ENCODE measurements around the gene TCEA3.

The TCEA3 gene

DNA sequence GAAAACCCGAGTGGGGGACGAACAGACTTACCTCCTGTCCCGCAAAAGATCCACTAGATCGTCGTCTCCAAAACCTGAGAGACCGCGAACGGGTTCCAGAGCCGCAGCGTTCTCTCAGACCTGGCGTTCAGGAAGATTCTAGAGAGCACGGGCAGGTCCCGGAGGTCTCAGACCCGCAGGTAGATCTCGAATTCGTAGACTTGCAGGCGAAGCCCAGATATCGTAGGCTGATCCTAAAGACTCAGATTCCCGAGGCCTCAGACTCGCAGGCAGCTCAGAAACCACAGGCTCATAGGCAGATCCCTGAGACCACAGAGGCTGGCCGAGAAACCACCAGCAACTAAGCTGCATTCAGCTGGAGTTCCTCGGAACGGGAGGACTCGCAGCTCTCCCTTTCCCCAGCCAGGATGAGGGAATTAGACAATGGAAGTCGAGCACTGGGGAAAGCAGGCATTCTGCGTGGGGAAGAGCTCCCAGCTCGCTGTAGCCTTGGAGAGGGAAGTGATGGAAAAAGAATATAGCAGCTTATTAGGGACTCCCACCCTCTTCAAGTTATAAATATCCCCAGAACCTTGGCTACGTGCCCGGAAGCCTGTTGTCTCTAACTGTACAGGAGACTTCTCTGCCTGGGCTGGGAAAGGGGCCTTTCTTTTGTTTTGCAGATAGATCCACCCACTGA is 55.1 kb downstream of the TCEA3 start, which contains the start of gene ZNF436:
Gene ZNF436 (minus strand): TSS at position 502 of the 679 bp plus-strand sequence. CDS start 1,831 bp downstream, outside the sequence.
- DNase-seq: peak in 41 of 51 donors; percentile 18 to 81 (median 50)

DNA sequence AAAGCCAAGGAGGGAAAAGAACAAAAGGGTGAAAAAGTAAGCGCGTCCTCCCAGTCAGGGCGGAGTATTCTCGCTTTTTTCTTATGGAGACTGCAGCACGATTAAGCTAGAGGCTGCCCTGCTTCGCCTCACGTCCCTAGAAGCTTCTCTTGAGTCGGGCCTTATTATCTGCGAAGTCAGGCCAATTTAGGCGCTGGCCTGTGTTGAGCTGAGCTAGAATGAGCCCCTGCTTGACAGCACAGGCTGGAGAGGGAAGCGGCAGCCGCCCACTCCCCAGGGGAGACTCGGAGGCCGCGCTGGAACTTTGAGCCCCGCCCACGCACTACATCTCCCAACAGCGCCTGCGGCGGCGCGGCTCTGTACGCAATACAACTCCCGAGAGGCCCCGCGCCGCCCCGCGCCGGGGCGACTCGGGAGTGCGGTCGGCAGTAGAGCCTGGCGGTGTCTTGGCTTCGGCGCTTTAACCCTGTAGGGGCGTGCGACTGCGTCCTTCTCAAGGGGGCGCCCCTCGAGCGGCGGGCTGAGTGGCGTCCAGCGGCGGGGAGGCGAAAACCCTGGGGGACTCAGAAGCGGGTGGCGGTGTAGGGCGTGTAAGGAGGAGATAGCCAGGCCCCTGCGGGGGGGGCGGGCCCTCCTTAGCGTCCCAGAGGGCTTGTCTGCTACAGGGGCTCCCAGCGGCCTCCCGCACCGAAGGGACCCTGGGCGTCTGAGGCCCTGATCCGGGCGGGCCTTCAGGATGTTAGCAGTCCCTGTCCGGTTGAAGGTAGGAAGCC is 55.8 kb downstream of the TCEA3 start:
- DNase-seq: peak; percentile 42 to 93 (median 82)

DNA sequence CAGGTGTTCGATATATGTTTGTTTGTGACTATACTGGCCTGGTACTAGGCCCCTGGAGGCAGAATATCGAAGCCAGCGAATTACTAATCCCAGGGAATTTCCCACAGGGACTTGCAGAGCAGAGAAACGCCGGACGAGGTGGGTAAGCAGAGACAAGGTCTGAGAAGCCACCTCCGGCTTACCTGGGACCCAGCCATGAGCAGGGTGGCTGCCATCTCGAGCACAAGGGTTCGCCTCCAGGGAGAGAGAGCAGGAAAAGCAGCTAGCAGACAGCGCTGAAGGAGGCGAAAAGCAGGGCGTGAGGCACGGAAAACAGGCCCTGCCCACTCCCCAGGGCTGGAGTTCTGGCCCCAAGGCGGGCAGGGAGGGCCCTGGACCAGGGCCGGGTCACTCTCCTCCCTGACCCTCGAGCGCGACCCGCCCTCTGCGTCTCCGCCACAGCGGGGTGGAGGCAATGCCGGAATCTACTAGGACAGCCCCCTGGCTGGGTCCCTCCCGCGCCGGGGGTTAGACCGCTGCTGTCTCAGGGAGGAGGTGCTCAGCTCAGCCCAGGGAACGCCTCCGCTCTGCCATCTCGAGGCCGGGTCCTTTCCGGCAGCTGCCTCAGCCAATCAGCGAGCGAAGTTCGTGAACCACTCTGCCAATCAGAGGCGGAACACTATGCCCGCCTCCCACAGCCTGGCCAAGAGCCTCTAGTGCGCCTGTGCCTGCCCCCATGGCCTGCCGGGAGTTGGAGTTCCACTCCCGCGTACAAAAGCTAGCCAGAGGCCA is 56.6 kb downstream of the TCEA3 start:
- DNase-seq: peak; percentile 70 to 99 (median 98)

DNA sequence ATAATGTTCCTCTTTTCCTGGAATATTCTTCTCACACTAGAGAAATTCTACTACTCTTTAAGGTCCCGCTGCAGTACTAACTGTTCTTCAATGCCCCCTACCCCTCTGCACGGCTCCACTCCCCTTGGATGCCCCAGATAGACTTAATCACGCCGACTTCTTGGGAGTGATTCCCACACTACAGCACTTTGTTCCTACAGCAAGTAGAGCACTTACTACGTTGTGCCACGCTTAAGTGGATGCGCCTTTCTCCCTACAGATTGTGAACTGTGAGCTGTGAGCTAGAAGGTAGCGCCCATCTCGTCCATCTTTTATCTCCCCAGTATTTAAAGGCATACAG is 57.1 kb downstream of the TCEA3 start:
- DNase-seq: no peak

DNA sequence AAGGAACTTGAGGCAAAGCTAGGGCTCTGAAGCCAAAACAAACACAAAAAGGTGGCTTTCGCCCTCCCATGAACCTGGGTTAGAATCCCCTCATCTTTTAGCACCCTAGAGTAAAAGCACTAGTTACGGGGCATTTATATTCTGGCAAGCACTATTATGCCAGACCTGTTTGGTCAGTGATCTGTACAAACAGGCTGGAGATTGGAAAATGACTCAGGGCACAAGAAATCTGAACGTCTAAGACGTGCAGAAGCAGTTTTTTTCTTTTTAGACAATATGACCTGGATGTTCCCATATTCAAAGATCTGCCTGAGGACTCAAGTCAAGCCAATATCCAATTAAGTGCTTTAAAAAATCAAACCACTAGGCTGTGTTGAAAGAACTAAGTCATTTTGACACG is 58.0 kb downstream of the TCEA3 start:
- no peak for DNase-seq

DNA sequence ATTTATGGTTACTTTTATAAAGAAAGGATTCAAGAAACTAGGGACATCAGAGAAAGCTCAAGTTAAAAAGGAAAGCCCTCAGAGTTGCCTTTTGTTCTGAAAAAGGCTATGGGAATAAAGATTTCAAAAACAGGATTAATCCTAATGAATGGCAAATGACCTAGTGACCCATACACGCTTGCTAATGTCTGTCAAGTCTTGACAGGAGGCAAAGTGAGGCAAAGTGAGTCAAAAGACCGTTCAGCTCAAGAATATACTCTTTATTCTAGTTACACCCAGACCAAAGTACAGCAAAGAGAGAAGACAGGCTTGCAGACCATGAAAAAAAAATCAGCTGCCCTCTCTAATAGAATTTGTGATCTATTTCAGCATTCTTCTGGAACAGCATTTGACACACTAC is 58.4 kb downstream of the TCEA3 start:
- DNase-seq: no peak

DNA sequence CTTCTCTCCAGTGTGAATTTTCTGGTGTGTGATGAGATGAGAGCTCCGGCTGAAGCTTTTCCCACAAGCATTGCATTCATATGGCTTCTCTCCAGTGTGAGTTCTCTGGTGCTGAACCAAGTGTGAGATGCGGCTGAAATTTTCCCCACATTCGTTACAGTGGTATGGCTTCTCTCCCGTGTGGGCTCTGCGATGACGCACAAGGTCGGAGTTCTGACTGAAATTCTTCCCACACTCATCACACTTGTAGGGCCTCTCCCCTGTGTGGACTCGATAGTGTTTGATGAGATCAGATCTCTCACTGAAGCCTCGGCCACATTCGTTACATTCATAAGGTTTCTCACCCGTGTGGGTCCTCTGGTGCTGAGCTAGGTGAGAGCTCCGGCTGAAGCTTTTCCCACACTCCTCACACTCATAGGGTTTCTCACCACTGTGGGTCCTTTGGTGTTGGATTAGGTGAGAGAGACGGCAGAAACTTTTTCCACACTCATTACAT is 62.3 kb downstream of the TCEA3 start:
- DNase-seq: no peak

DNA sequence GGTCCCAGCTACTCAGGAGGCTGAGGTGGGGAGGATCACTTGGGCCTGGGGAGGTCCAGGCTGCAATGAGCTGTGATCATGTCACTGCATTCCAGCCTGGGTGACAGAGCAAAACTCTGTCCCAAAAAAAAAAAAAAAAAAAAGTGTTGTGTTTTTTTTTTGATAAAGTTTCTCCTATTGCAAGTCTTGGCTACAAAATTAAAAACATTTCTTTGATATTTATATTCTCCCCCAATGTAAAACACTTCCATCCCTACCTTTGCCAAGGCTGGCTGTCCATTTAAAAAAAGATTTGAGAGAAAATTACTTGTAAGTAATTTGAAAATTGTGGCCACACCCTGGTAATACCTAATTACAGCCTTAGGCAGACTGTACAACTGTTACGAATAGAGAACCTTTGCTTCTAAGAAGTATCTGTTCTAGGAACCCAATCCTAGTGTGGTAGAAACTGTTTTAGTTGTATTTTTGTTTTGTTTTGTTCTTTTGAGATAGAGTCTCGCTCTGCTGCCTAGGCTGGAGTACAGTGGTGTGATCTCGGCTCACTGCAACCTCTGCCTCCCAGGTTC is 66.2 kb downstream of the TCEA3 start:
- DNase-seq: no peak

DNA sequence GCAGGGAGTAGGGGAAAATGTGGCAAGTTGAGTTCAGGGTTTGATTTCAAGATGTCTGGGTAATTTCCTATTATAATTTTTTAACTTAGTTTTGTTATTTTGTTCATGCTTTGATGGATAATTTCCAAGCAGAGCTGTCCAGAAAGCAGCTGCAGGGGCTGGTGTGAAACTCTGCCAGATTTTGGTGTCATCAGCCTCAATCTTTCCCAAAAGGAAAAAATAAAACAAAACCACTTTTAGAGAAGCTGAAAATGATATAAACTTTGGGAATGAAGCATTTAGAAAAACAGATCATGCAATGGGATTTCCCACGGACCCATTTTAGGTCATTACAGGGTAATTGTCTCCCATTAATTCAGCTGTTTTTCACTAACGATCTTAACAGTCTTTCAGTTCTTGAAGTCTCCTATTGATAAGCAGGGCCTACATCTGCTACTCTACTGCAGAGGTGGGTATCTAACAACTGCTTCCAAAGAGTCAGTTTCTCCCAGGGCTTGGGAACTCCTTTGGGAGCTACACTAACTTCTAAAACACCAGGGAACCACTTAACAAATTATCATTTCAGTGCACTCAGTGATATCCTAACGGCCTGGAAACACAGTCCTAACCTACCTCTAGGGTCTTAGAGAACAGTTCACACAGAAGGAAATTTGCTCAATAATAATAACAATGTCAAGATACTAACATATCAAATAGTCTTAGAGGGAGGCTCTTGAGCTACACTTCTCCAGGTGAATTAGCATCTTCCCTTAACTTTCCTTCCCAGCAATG is 67.2 kb downstream of the TCEA3 start:
- DNase-seq: no peak

DNA sequence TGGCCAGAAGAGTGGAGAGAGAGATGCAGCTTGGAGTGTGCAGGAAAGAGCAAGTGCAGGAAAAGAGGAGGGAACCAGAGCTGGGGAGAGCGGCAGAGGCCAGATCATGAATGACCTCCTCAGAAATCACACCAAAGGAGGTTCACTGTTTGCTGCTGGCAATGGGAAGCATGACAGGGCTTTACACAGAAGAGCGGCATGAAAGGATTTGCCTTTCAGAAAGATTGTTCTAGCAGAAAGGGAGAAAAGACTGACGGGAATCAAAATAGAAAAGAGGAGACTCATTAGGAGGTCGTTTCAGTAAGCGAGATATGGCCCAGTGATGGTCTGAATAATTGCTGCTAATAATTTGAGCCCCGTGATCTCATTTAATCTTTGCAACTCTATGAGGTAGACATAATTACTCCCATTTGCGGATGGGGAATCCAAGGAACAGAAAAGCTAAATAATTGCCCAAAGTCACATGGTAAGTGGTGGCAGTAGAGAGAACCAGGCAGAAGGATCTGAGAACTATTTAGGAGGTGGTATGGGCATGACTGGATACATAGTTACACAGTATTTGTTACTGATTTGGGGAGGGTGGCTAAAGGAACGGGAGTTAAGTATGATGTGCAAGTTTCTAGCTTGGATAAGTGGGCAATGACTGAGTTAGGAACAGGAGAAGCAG is 67.9 kb downstream of the TCEA3 start:
- DNase-seq: peak in 16 of 51 donors; percentile 6 to 66 (median 24)

DNA sequence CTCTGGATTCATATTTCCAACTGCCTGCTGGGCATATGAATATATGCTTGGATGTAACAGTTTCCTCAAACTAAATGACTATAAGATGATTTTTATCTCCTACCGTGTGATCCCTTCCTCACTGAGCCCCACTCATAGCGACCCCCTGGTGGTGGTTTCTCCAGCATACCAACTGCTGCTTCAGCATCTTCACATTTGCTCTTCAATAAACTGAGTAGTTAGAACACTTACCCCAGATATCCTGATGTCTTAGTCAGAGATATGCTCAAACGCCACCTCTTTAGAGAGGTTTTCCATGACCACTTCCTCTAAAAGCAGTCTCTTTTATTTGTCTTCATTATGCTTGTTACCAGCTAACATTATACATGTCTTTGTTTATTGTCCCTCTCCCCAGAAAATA is 70.3 kb downstream of the TCEA3 start:
- no peak for DNase-seq

DNA sequence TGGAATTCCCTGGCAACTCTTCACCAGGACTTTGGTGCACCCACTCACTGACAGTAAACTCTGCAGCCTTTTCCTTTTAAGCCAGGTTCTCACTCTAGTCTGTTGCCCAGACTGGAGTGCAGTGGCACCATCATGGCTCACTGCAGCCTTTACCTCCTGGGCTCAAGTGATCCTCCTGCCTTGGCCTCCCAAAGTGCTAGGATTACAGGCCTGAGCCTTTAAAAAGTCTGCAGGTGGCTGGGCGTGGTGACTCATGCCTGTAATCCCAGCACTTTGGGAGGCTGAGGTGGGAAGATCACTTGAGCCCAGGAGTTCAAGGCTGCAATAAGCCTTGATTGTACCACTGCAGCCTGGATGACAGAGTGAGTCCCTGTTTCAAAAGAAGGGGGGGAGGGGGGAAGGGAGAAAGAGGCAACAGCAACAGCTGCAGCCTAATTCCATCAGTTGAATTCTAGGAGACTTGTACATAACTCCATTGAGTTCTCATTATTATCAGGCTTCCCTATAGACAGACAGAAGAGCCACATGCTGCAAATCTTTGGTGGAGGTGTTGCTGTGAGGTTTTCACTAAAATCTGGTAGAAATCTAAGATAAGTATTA is 72.4 kb downstream of the TCEA3 start:
- DNase-seq: no peak

DNA sequence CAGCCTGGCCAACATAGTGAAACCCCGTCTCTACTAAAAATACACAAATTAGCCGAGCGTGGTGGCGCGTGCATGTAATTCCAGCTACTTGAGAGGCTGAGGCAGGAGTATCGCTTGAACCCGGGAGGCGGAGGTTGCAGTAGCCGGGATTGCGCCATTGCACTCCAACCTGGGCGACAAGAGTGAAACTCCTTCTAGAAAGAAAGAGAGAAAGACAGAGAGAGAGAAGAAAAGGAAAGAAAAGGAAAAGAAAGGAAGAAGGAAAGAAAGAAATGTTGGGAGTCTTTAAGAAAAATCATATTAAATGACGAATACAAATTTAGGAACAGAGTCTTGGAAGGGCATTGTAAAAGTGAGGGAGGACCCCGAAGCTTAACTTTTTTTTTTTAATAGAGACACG is 78.6 kb downstream of the TCEA3 start:
- no peak for DNase-seq

DNA sequence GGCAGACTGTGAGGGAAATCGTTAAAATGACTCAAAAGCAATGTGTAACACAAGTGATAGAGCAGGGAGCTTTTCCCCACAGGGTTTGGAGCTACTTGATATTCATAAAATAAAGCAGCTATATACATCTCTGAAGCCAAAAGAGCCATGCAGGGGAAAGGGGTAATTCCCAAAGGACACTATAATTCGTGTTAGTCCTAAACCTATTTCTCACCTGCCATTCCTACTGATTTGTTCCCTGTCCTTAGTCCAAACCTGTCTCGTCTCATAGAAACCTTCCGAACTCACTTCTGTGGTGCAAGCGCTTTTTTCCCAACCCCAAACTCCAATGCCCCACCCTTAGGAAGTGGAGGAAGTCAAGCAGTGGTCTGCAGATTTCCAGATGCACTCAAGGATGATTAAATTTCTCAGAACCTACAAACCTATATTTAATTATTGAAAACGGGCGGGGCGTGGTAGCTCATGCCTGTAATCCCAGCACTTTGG is 79.5 kb downstream of the TCEA3 start:
- DNase-seq: peak in 1 of 51 donors; percentile 79

DNA sequence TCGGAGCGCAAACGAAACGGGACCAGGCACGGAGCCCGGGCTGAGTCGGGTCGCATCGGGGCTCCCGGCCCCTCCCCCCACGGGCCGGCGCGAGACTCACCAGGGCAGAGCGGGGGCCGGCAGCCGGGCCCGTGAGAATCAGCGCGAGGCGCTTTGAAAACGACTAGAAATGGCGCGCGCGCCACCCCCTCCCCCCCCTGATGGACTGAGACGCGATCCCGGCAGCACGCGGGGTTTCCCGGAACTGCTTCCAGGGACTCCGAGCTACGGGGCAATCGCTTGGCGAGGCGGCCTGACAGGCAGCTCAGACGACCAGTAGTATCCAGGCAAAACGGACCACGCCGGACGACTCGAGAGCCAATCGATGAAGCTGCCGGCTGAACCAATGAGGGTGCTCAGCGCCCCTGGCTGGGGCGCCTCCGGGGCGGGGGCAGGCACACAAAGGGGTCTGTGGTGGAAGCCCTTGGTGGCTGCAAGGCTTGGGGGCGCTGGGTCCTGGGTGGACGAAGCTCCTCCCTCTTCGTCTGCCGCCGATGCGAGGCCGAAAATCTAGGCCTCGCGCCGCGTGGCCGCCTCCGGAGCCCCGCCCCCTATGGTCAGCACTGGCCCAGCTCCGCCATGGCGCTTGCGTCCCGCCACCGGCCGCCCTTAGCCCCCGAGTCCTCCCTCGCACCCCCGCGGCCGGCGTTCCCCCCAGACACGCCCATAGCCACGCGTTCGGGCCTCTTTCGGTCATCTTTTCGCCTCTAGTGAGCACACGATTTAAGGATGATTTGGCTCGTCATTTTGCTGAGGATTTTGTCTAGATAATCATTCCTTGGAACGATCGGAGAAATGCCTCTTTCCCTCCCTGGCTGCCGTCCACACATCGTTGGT is 80.2 kb downstream of the TCEA3 start, which contains the start of gene HNRNPR:
Gene HNRNPR (minus strand): TSS at position 174 of the 876 bp plus-strand sequence. CDS start 3,276 bp downstream, outside the sequence.
- DNase-seq: peak; percentile 89 to 100 (median 99)

DNA sequence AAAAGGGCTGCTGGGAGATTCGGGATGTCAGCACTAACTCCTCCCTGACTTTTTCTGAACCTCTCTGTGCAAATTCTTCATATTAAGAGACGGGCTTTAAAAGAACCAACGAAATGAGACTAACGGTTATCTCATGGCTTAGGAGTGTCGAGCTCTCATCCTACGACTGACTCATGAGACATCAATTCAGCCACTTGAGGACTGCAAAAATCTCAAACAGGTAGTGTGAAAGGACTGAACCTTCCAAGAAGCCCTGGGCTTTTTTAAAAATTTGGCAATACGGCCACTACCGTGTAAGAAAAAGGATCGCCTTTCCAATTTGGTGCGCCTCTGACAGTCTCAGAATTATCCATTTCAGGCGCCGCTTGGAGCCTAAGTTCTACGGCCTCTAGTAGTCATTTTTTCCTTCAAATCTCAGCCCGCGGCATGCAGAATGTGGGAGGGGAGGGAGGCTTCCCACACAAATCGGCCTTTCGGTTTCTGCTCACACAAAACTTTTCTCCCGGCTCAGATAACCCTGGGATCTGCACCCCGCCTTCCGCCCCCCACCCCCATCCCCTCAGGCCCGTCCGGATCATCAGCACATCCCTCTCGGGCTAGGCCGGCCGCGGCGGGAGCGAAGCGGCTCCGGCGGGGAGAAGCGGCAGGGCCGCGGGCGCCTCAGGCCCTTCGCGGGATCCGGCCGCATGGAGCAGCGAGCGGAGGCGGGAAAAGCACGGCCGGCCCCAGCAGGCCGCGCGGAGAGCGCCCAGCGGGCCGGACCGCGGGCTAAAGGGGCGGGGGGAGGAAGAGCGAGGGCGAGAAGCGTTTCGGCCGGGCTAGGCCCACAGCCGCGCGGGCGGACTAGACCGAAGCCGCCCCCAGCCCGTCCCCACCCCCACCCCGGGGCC is 81.1 kb downstream of the TCEA3 start:
- peak in 17 of 51 donors; percentile 10 to 65 (median 43) for DNase-seq

DNA sequence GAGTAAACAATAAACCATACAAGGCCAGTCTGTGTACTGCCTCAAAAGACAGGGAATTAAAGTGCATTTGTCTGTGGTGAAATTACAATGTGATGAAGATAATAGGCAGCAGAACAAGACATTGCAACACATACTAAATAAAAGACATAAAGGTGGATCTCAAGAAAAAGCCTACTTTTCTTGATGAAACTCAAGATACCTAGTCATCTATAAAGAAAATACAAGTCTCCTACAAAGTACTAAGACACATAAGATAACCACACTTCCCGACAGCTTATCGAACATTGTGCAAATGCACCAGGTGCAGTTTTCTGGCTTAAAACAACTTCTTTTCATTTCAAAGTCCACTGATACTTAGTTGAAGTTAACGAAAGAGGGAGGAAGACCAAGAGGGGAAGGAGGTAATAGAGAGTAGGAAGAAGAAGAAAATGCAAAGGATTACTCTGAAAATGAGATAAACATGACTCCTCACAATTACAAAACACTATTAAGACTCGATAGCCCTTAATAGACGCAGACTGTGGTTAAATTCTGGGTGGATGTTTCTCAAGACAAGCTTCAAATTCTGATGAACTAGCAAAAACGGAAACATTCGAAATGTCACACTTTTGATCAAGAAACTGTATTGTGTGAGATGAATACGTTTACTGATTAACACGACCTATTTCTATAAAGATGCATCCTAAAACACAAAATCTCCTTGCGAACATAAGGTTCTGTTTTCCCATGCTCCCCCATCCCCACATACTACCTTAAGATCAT is 82.4 kb downstream of the TCEA3 start:
- DNase-seq: no peak
